OCI-LY3 (cell line): Measurements from ENCODE around the gene PICK1.

Experiments used
- EZH2phosphoT487 ChIP-seq: fragments of 200-600 bp; shearing (Covaris generic); IDR thresholded peaks from 2 replicates; pipeline ENCODE4 v1.6.1; 2018; ENCODE audit warnings: antibody characterized with exemption, mixed run types, low read depth
- TF ChIP-seq, protein P1 (sequence below): fragments of 200-600, 300-600 bp; sonication (generic); IDR thresholded peaks from 2 replicates; pipeline ENCODE4 v1.5.1; 2014; ENCODE audit warnings: antibody characterized with exemption, low read length, low read depth

DNA sequence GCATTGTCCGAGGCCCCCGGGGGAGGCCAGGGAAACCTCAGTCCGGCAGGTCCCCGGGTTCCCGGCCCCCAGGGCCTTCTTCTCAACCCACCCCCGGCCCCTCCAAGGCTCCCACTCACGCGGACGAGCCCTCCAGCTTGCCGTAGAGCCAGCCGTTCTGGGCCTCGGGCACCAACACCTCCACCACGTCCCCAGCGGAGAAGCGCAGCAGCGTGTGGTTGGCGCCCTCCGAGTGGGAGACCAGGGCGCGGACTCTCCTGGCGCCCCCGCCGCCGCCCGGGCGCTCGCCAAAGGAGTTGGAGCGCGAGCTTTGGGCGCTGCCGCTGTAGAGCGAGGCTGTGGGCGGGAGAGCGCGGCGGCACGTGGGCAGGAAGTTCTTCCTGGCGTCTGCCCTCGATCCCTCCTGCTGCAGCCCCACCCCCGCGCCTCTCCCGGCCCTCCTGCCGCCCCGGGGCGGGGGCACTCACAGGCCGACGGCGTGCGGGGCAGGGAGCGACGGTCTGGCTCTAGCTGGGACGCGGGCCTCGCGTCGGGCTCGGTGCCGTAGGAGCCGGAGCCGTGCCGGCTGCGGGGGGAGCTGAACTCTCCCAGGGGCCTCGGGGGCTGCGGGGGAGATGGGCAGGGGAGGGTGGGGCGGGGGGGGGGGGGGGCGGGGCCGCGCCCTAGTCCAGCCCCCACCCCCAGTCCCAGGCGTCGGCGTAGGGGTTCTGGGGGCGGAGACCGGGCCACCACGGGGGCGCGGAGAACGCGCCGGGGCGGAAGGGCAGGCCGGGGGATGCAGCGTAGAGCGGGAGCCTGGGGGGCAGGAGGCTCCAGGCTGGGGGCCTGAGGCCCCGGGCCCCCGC is 31.6 kb downstream of the PICK1 start:
- TF ChIP-seq, protein P1, sequence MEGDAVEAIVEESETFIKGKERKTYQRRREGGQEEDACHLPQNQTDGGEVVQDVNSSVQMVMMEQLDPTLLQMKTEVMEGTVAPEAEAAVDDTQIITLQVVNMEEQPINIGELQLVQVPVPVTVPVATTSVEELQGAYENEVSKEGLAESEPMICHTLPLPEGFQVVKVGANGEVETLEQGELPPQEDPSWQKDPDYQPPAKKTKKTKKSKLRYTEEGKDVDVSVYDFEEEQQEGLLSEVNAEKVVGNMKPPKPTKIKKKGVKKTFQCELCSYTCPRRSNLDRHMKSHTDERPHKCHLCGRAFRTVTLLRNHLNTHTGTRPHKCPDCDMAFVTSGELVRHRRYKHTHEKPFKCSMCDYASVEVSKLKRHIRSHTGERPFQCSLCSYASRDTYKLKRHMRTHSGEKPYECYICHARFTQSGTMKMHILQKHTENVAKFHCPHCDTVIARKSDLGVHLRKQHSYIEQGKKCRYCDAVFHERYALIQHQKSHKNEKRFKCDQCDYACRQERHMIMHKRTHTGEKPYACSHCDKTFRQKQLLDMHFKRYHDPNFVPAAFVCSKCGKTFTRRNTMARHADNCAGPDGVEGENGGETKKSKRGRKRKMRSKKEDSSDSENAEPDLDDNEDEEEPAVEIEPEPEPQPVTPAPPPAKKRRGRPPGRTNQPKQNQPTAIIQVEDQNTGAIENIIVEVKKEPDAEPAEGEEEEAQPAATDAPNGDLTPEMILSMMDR = no peak
- no peak for TF ChIP-seq EZH2phosphoT487
